ENCODE data around the gene PACS2. TPM values are rescaled to one million over a fixed set of nuclear protein-coding genes. Genes with fewer than 3 reads are reported as not detected.

The PACS2 gene
- total and polyA plus RNA-seq, 2 donors: 43.8 to 67.9 TPM

DNA sequence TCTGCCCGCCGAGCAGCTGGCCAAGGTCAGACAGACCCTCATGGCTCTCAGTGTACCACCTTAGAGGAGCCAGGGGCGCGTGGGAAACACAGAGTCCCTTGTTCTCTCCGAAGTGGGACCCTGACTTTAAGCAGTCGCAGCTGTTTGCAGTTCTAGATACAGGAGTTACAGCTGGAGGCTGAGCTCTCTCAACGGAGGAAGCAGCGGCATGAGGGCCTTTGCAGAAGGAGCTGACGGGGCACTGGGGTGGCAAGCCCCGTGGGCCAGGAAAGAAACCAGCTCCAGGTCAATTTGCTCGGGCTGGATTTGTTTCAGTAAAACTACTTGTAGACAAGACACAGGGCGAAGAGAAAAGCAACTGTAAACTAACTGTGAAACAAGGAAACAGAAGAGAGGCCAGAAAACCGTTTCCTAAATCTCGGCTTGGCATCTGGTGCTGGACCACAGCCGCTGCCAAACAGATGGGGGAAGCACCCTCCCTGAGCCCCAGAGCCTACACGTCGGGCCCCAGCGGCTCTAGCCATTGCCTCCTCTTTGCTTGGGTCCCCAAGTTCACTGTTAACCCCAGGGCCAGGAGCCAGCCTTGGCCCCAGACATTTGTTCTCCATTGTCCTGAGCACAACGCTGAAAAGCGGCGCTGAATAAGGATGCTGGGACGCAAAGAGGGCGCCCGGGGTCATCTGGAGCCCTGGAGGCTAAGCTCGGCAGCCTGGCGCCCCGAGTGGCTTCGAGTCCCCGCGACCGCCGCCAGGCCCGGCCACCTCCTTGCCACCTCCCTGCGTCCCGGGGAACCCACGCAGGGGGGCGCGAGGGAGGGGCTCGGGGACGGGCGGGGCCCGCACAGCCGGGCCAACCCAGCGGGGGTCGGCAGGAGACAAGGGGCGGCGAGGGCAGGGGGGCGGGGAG is 914 bp upstream of the PACS2 start:
- peak overlapping the region; percentile 79 for H3K27ac ChIP-seq (ENCODE audit: low read depth)
- no peak for DNase-seq (ENCODE audit: extremely low spot score)
- peak overlapping the region; percentile 72 for H3K4me3 ChIP-seq (ENCODE audit: low read depth, low read length)
- H3K36me3 ChIP-seq (ENCODE audit: insufficient read depth): no peaks in the 10 kb centered on the region
- 9% methylated on average over 48 of the region's 48 CpGs for WGBS
- H3K4me1 ChIP-seq (ENCODE audit: insufficient read depth): peaks cover 4% of the 10 kb centered on the region

- WGBS: under 1% methylated on average over 54 of the region's 54 CpGs
- H3K27ac ChIP-seq (ENCODE audit: low read depth): no peak overlapping the region
- no peak for DNase-seq (ENCODE audit: extremely low spot score)
- no peaks in the 10 kb centered on the region for H3K36me3 ChIP-seq (ENCODE audit: insufficient read depth)
- peaks cover 4% of the 10 kb centered on the region for H3K4me1 ChIP-seq (ENCODE audit: insufficient read depth)
- H3K4me3 ChIP-seq (ENCODE audit: low read depth, low read length): peak overlapping the region; percentile 96
Observed at GRCh38 chr14:105315211-105315721, 718 bp downstream of the PACS2 start.

DNA sequence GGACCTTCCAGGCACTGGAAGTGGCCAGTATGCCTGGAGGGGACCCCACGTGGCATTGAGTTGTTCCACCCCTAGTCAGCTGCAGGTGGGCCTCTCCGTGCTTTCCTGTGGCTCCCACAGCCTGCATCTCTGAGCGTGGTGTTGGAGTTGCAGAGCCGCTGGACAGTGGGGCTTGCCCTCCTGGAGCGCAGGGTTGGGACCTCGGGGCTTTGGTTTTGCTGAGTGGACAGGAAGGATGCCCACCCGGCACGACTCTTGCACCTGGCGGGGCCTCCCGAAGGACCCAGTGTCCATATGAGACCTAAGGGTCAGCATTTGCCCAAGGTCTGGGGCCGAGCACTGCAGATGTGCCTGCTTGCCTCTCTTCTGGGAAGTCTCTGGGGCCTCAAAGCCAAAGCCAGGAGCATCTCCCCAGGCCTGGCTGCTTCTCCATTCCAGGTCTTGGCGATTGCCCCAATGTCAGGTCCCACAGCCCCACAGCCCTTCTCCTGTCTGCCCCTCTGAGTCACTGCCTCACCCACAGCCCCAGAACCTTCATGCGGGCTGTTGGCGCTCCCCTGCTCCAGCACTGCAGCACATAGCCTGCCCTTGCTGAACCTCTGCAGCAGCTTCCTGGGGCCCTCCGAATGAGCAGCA is 1.5 kb downstream of the PACS2 start:
- no peak overlapping the region for H3K27ac ChIP-seq (ENCODE audit: low read depth)
- WGBS: 69% methylated on average over 15 of the region's 15 CpGs

GRCh38 chr14:105316577-105316941 is 2.0 kb downstream of the PACS2 start:
- DNase-seq (ENCODE audit: extremely low spot score): no peak
- 90% methylated on average over 10 of the region's 10 CpGs for WGBS
- peaks cover 4% of the 10 kb centered on the region for H3K4me1 ChIP-seq (ENCODE audit: insufficient read depth)
- no peak overlapping the region for H3K4me3 ChIP-seq (ENCODE audit: low read depth, low read length)
- no peaks in the 10 kb centered on the region for H3K36me3 ChIP-seq (ENCODE audit: insufficient read depth)
- H3K27ac ChIP-seq (ENCODE audit: low read depth): no peak overlapping the region

More for the DNA sequence above, 1.5 kb downstream of the PACS2 start:
- DNase-seq (ENCODE audit: extremely low spot score): no peak
- Histone ChIP-seq H3K4me3 (ENCODE audit: low read depth, low read length) (peak overlapping the region; percentile 96), H3K4me1 (ENCODE audit: insufficient read depth) (peaks cover 4% of the 10 kb centered on the region), H3K36me3 (ENCODE audit: insufficient read depth) (no peaks in the 10 kb centered on the region)

GRCh38 chr14:105316968-105317510 is 2.5 kb downstream of the PACS2 start:
- no peak for DNase-seq (ENCODE audit: extremely low spot score)
- peaks cover 4% of the 10 kb centered on the region for H3K4me1 ChIP-seq (ENCODE audit: insufficient read depth)
- WGBS: 59% methylated on average over 18 of the region's 18 CpGs

DNA sequence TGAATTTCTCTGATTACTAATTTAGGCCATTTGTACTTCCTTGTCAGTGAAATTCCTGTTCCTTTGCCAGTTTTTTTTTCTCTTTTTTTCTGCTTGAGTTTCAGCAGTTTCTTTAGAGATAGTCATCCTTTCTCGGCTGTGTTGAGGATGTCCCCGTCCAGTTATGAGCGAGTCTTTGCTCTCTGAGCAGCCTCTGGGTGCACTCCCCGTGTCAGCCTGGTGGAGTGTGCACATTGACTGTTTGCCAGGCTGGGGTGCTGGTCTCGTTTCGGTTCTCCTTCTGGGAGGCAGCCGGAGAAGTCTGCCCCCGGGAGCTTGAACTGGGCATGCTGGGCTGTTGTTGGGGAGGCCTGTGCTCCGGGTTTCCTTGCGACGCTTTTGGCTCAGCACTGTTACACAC is 3.0 kb downstream of the PACS2 start:
- Histone ChIP-seq H3K36me3 (ENCODE audit: insufficient read depth) (no peaks in the 10 kb centered on the region), H3K27ac (ENCODE audit: low read depth) (no peak overlapping the region), H3K4me1 (ENCODE audit: insufficient read depth) (peaks cover 4% of the 10 kb centered on the region), H3K4me3 (ENCODE audit: low read depth, low read length) (no peak overlapping the region)
- no peak for DNase-seq (ENCODE audit: extremely low spot score)
- 40% methylated on average over 11 of the region's 11 CpGs for WGBS

More at GRCh38 chr14:105316968-105317510, 2.5 kb downstream of the PACS2 start:
- Histone ChIP-seq H3K36me3 (ENCODE audit: insufficient read depth) (no peaks in the 10 kb centered on the region), H3K4me3 (ENCODE audit: low read depth, low read length) (no peak overlapping the region), H3K27ac (ENCODE audit: low read depth) (no peak overlapping the region)

DNA sequence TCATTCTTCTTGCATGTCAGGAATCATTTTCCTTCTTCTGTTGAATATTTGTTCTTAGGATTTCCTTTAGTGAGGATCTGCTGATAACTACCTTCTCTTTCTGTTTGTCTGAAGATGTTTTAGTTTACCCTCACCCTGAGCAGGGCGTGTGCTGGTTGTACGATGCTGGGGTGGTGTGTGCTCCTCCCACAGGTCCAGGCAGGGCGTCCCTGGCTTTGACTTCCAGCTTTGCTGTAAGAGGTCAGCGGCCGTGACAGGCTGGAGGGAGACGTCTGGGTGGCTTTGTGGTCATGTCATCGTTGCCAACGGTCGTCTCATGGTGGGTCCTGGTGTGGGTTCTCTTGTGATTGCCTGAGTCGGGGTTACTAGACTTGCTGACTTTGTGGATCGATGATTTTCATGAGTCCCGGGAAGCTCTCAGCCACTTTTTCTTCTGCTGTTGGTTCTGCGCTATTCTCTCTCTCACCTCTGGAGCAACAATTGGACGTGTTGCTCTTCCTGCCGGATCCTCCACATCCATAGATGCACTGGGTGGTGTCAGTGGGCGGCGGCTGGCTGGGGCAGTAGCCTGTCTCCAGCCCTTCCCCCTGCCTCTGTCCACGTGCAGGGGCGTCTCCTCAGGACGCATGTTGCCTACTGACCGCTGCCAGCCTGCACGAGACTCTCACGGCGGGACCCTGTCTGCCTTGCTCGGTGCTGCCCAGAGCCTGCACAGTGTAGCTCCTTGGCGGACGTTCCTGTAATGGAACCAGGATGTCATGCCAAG is 8.4 kb downstream of the PACS2 start:
- no peak for DNase-seq (ENCODE audit: extremely low spot score)
- H3K4me3 ChIP-seq (ENCODE audit: low read depth, low read length): no peak overlapping the region
- no peaks in the 10 kb centered on the region for H3K4me1 ChIP-seq (ENCODE audit: insufficient read depth)
- no peaks in the 10 kb centered on the region for H3K36me3 ChIP-seq (ENCODE audit: insufficient read depth)
- no peak overlapping the region for H3K27ac ChIP-seq (ENCODE audit: low read depth)
- 80% methylated on average over 27 of the region's 27 CpGs for WGBS

DNA sequence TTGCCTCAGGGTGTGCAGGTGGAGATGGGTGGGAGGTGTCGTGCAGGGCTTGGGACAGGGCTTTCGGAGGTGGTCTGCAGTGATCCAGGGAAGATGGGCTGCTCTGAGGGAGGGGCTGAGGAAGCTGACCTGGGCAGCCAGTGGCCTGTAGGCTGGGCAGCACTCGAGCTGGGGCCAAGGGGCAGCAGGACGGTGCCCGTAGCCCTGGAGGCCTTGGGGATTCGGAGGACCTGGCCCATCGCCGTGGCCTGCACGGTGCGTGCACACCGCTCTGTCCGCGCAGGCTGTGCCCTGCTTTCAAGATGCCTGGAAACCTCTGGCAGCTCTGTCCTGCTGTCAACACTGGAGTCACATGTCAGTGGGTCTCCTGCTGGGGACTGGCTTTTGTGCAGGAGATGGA is 9.1 kb downstream of the PACS2 start:
- no peak for DNase-seq (ENCODE audit: extremely low spot score)
- Histone ChIP-seq H3K27ac (ENCODE audit: low read depth) (no peak overlapping the region), H3K36me3 (ENCODE audit: insufficient read depth) (no peaks in the 10 kb centered on the region), H3K4me1 (ENCODE audit: insufficient read depth) (no peaks in the 10 kb centered on the region), H3K4me3 (ENCODE audit: low read depth, low read length) (no peak overlapping the region)
- WGBS: 93% methylated on average over 13 of the region's 13 CpGs

DNA sequence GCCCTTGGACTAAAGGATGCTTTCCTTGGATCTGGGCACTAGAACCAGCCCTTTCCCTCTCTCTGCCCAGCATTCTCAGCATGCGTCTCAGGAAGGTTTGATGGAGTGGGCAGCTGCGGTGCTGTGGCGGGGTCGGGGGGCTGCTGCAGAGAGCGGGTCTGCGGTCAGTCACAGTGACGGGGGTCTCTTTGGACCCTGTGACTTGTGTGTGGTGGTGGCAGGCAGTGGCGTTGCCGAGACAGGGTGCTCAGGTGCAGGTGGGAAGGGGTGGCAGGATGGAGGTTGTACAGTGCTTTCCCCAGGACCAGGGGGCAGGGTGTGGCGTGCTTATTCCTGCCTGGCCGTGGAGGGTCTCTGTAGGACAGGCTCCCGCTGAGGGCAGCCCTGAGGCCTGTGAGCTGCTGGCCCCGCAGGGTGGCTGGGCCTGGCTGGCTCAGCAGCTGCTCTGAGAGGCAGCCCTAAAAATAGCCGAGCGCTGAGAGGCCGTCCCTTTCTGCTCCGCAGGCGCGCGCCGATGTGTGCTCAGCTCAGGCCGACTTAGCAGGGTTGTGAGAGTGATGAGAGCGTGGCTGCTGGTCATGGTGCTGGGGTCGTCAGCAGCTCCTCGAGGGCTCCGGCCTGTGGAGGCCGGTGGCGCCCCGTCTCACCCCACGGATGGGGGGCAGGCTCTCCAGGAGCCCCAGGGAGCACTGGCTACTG is 9.7 kb downstream of the PACS2 start:
- no peak for DNase-seq (ENCODE audit: extremely low spot score)
- Histone ChIP-seq H3K27ac (ENCODE audit: low read depth) (no peak overlapping the region), H3K4me3 (ENCODE audit: low read depth, low read length) (no peak overlapping the region), H3K4me1 (ENCODE audit: insufficient read depth) (no peaks in the 10 kb centered on the region), H3K36me3 (ENCODE audit: insufficient read depth) (no peaks in the 10 kb centered on the region)
- WGBS: 77% methylated on average over 30 of the region's 30 CpGs

GRCh38 chr14:105324871-105325270 is 10.3 kb downstream of the PACS2 start:
- no peak overlapping the region for H3K4me3 ChIP-seq (ENCODE audit: low read depth, low read length)
- no peak overlapping the region for H3K27ac ChIP-seq (ENCODE audit: low read depth)
- H3K36me3 ChIP-seq (ENCODE audit: insufficient read depth): no peaks in the 10 kb centered on the region
- no peak for DNase-seq (ENCODE audit: extremely low spot score)
- WGBS: 83% methylated on average over 12 of the region's 12 CpGs
- no peaks in the 10 kb centered on the region for H3K4me1 ChIP-seq (ENCODE audit: insufficient read depth)

GRCh38 chr14:105325303-105325702 is 10.8 kb downstream of the PACS2 start:
- H3K27ac ChIP-seq (ENCODE audit: low read depth): no peak overlapping the region

DNA sequence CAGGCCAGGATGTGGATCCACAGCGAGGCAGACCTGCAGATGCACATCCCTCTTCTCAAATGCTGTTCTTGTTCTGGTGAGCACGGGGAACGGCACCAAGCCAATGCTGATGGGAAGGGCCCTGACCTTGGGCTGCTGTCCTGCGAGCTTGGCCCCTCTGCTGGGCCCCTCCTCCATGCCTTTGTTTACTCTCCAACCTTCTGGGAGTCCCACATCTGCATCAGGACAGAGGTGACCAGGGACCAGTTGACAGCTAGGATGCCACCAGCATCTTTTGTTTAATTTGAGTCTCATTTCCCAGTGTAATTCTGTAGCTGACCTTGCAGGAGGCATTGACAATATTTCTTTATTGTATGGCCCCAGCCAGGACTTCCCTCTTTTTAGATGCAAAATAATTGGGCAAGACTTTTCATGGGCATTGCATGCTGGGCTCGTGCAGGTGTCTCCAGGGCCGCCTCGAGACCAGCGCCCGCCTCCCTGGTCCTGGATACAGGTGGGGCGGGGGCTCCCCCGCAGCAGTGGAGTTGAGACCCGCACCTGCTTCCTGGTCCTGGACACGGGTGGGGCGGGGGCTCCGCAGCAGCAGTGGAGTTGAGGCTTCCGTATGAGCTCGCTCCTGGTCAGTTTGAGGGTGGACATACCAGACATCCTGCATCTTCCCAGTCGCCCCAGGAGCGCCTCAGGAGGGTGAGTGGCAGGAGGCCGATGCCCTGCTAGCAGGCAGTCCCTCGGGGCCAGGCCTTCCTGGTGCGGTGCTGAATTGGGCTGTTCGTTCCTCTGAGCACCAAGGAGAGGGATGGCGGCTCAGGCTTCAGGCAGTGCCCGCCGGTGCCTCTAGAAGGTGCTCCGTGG is 11.4 kb downstream of the PACS2 start:
- Histone ChIP-seq H3K4me1 (ENCODE audit: insufficient read depth) (no peaks in the 10 kb centered on the region), H3K4me3 (ENCODE audit: low read depth, low read length) (no peak overlapping the region)
- 91% methylated on average over 27 of the region's 27 CpGs for WGBS

More at GRCh38 chr14:105325303-105325702, 10.8 kb downstream of the PACS2 start:
- 90% methylated on average over 9 of the region's 9 CpGs for WGBS
- no peaks in the 10 kb centered on the region for H3K4me1 ChIP-seq (ENCODE audit: insufficient read depth)
- no peak overlapping the region for H3K4me3 ChIP-seq (ENCODE audit: low read depth, low read length)
- no peak for DNase-seq (ENCODE audit: extremely low spot score)
- no peaks in the 10 kb centered on the region for H3K36me3 ChIP-seq (ENCODE audit: insufficient read depth)

More for the DNA sequence above, 11.4 kb downstream of the PACS2 start:
- H3K36me3 ChIP-seq (ENCODE audit: insufficient read depth): no peaks in the 10 kb centered on the region
- no peak for DNase-seq (ENCODE audit: extremely low spot score)
- no peak overlapping the region for H3K27ac ChIP-seq (ENCODE audit: low read depth)
